ENCODE measurements around the gene SAMD1. TPM values are rescaled to one million over a fixed set of nuclear protein-coding genes. Genes with fewer than 3 reads are reported as not detected.

Gene SAMD1
- total and polyA plus RNA-seq, 2 experiments from 2014 or later: 32.2 to 69.0 TPM

GRCh38 chr19:14072535-14073260 lies 17.9 kb downstream of the SAMD1 start, which contains the start of gene MISP3:
Gene MISP3 (plus strand): TSS chr19:14072786. CDS start chr19:14073310, 524 bp downstream.
- Histone ChIP-seq H3K4me2 (peak within 1 kb of the TSS; percentile 93), H3K4me1 (ENCODE audit: insufficient read depth) (peaks cover 4% of the 10 kb centered on the region; the same call in 1 of the 2 replicates), H2AFZ (peak within 1 kb of the TSS; percentile 100), H3K4me3 (peak within 1 kb of the TSS; percentile 72), H3K9me2 (ENCODE audit: insufficient read depth) (no peaks in the 10 kb centered on the region), H3K27me3 (ENCODE audit: insufficient read depth) (peaks cover 69% of the 10 kb centered on the region), H4K20me1 (replicated peaks; ENCODE audit: insufficient read depth) (no peaks in the 10 kb centered on the region), H3K27ac (ENCODE audit: low read depth) (no peak within 1 kb of the TSS), H3F3A (replicated peaks; ENCODE audit: low read depth) (peaks cover 15% of the 10 kb centered on the region; the same call in 1 of the 2 replicates), H3K36me3 (ENCODE audit: insufficient read depth) (no peaks in the 10 kb centered on the region), H3K79me2 (replicated peaks; ENCODE audit: insufficient read depth) (no peaks in the 10 kb centered on the region)
- Mint-ChIP-seq H3K27ac (no peak within 1 kb of the TSS), H3K27me3 (ENCODE audit: insufficient read depth, low read depth, poor library complexity) (peaks cover 52% of the 10 kb centered on the region), H3K4me3 (peak within 1 kb of the TSS; percentile 83), H3K9me3 (no peaks in the 10 kb centered on the region; the same call in 2 of the 3 replicates), H3K36me3 (ENCODE audit: low read depth) (no peaks in the 10 kb centered on the region), H3K4me1 (peaks cover 12% of the 10 kb centered on the region)
- DNase-seq (ENCODE audit: low spot score) (peak; percentile 46), ATAC-seq (peak; percentile 14)
- no peak for TF ChIP-seq ZNF331 (CRISPR knock-in tag; IDR thresholded peaks at IDR 0.05; ENCODE audit: low read depth)
- TF ChIP-seq STAT1 (IDR thresholded peaks at IDR 0.05; ENCODE audit: unreplicated experiment): no peak
- TF ChIP-seq, protein P1, sequence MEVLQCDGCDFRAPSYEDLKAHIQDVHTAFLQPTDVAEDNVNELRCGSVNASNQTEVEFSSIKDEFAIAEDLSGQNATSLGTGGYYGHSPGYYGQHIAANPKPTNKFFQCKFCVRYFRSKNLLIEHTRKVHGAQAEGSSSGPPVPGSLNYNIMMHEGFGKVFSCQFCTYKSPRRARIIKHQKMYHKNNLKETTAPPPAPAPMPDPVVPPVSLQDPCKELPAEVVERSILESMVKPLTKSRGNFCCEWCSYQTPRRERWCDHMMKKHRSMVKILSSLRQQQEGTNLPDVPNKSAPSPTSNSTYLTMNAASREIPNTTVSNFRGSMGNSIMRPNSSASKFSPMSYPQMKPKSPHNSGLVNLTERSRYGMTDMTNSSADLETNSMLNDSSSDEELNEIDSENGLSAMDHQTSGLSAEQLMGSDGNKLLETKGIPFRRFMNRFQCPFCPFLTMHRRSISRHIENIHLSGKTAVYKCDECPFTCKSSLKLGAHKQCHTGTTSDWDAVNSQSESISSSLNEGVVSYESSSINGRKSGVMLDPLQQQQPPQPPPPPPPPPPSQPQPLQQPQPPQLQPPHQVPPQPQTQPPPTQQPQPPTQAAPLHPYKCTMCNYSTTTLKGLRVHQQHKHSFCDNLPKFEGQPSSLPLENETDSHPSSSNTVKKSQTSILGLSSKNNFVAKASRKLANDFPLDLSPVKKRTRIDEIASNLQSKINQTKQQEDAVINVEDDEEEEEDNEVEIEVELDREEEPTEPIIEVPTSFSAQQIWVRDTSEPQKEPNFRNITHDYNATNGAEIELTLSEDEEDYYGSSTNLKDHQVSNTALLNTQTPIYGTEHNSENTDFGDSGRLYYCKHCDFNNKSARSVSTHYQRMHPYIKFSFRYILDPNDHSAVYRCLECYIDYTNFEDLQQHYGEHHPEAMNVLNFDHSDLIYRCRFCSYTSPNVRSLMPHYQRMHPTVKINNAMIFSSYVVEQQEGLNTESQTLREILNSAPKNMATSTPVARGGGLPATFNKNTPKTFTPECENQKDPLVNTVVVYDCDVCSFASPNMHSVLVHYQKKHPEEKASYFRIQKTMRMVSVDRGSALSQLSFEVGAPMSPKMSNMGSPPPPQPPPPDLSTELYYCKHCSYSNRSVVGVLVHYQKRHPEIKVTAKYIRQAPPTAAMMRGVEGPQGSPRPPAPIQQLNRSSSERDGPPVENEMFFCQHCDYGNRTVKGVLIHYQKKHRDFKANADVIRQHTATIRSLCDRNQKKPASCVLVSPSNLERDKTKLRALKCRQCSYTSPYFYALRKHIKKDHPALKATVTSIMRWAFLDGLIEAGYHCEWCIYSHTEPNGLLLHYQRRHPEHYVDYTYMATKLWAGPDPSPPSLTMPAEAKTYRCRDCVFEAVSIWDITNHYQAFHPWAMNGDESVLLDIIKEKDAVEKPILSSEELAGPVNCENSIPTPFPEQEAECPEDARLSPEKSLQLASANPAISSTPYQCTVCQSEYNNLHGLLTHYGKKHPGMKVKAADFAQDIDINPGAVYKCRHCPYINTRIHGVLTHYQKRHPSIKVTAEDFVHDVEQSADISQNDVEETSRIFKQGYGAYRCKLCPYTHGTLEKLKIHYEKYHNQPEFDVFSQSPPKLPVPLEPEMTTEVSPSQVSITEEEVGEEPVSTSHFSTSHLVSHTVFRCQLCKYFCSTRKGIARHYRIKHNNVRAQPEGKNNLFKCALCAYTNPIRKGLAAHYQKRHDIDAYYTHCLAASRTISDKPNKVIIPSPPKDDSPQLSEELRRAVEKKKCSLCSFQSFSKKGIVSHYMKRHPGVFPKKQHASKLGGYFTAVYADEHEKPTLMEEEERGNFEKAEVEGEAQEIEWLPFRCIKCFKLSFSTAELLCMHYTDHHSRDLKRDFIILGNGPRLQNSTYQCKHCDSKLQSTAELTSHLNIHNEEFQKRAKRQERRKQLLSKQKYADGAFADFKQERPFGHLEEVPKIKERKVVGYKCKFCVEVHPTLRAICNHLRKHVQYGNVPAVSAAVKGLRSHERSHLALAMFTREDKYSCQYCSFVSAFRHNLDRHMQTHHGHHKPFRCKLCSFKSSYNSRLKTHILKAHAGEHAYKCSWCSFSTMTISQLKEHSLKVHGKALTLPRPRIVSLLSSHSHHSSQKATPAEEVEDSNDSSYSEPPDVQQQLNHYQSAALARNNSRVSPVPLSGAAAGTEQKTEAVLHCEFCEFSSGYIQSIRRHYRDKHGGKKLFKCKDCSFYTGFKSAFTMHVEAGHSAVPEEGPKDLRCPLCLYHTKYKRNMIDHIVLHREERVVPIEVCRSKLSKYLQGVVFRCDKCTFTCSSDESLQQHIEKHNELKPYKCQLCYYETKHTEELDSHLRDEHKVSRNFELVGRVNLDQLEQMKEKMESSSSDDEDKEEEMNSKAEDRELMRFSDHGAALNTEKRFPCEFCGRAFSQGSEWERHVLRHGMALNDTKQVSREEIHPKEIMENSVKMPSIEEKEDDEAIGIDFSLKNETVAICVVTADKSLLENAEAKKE (CRISPR knock-in tag; IDR thresholded peaks at IDR 0.05): no peak
- TF ChIP-seq, protein P2, sequence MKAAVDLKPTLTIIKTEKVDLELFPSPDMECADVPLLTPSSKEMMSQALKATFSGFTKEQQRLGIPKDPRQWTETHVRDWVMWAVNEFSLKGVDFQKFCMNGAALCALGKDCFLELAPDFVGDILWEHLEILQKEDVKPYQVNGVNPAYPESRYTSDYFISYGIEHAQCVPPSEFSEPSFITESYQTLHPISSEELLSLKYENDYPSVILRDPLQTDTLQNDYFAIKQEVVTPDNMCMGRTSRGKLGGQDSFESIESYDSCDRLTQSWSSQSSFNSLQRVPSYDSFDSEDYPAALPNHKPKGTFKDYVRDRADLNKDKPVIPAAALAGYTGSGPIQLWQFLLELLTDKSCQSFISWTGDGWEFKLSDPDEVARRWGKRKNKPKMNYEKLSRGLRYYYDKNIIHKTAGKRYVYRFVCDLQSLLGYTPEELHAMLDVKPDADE (IDR thresholded peaks at IDR 0.05): no peak
- no peak for TF ChIP-seq POLR2AphosphoS5 (IDR thresholded peaks at IDR 0.05; ENCODE audit: low read depth)
- TF ChIP-seq EZH2 (IDR thresholded peaks at IDR 0.05; ENCODE audit: low read depth, unreplicated experiment): no peak
